Mucosa of stomach (tissue), 1 donor: ENCODE results near the gene TRPT1.
"Not testable (repeated sequence)": the region's sequence is repeated elsewhere in the genome, so short reads cannot be mapped to it uniquely, and the experiment has no call there.

ENCODE experiments used
- H3K27me3 ChIP-seq: one replicate; pipeline ENCODE4 v1.7.0; 2013; ENCODE audit warnings: mild to moderate bottlenecking, low read length; ENCODE audit not compliant: control insufficient read depth, insufficient read depth
- H3K36me3 ChIP-seq: one replicate; pipeline ENCODE4 v1.7.0; 2013; ENCODE audit warnings: low read length; ENCODE audit not compliant: control insufficient read depth, insufficient read depth
- H3K4me1 ChIP-seq: one replicate; pipeline ENCODE4 v1.7.0; 2013; ENCODE audit warnings: mild to moderate bottlenecking, low read length; ENCODE audit not compliant: control insufficient read depth, insufficient read depth
- H3K4me3 ChIP-seq: one replicate; pipeline ENCODE4 v1.7.0; 2013; ENCODE audit warnings: low read length
- H3K9ac ChIP-seq: one replicate; pipeline ENCODE4 v1.7.0; 2013; ENCODE audit warnings: mild to moderate bottlenecking, low read length, moderate library complexity
- H3K9me3 ChIP-seq: one replicate; pipeline ENCODE4 v1.7.0; 2013; ENCODE audit warnings: mild to moderate bottlenecking, low read length, moderate library complexity; ENCODE audit not compliant: control insufficient read depth
- donor health status: Pancreatic carcinoma.

The TRPT1 gene

GRCh38 chr11:64246871-64247728, 21.1 kb upstream of the TRPT1 start, which contains the start of gene PPP1R14B:
TSS of gene PPP1R14B (minus strand) at chr11:64246943. CDS start at chr11:64246673, 270 bp downstream.
- Histone ChIP-seq H3K4me3 (peak within 1 kb of the TSS; percentile 91), H3K36me3 (no peaks in the 10 kb centered on the region), H3K4me1 (peaks cover 39% of the 10 kb centered on the region), H3K27me3 (peaks cover 5% of the 10 kb centered on the region), H3K9ac (peak within 1 kb of the TSS; percentile 73), H3K9me3 (no peaks in the 10 kb centered on the region)

GRCh38 chr11:64246621-64246870, 20.6 kb upstream of the TRPT1 start:
- peaks cover 38% of the 10 kb centered on the region for H3K4me1 ChIP-seq

GRCh38 chr11:64245797-64246620, 20.0 kb upstream of the TRPT1 start:
- Histone ChIP-seq H3K4me1 (peaks cover 37% of the 10 kb centered on the region), H3K9me3 (no peaks in the 10 kb centered on the region), H3K4me3 (peak overlapping the region; percentile 82), H3K36me3 (no peaks in the 10 kb centered on the region), H3K27me3 (peaks cover 5% of the 10 kb centered on the region), H3K9ac (peak overlapping the region; percentile 73)

More at GRCh38 chr11:64246621-64246870, 20.6 kb upstream of the TRPT1 start:
- H3K36me3 ChIP-seq, H3K9me3 ChIP-seq, H3K9ac ChIP-seq, H3K4me3 ChIP-seq, H3K27me3 ChIP-seq: not testable (repeated sequence)

- Histone ChIP-seq H3K4me1 (peaks cover 34% of the 10 kb centered on the region), H3K9me3 (no peaks in the 10 kb centered on the region), H3K36me3 (no peaks in the 10 kb centered on the region), H3K9ac (peak overlapping the region; percentile 73), H3K27me3 (peaks cover under 1% of the 10 kb centered on the region), H3K4me3 (peak overlapping the region; percentile 82)
These were observed 19.4 kb upstream of the TRPT1 start for GRCh38 chr11:64245401-64245796.

- no peaks in the 10 kb centered on the region for H3K27me3 ChIP-seq
- H3K9ac ChIP-seq = peak overlapping the region; percentile 73
- H3K4me1 ChIP-seq = peaks cover 37% of the 10 kb centered on the region
These were observed 19.0 kb upstream of the TRPT1 start for GRCh38 chr11:64244966-64245365.

GRCh38 chr11:64244107-64244506, 18.1 kb upstream of the TRPT1 start:
- H3K4me1 ChIP-seq = peaks cover 46% of the 10 kb centered on the region
- H3K9ac ChIP-seq = peak overlapping the region; percentile 28
- H3K4me3 ChIP-seq = no peak overlapping the region

More at GRCh38 chr11:64244966-64245365, 19.0 kb upstream of the TRPT1 start:
- H3K36me3 ChIP-seq = no peaks in the 10 kb centered on the region
- no peak overlapping the region for H3K4me3 ChIP-seq
- H3K9me3 ChIP-seq = no peaks in the 10 kb centered on the region

GRCh38 chr11:64243236-64243854, 17.4 kb upstream of the TRPT1 start:
- no peaks in the 10 kb centered on the region for H3K36me3 ChIP-seq
- no peak overlapping the region for H3K9ac ChIP-seq
- peaks cover 54% of the 10 kb centered on the region for H3K4me1 ChIP-seq
- H3K9me3 ChIP-seq = no peaks in the 10 kb centered on the region
- H3K27me3 ChIP-seq = no peaks in the 10 kb centered on the region
- no peak overlapping the region for H3K4me3 ChIP-seq

More at GRCh38 chr11:64244107-64244506, 18.1 kb upstream of the TRPT1 start:
- H3K36me3 ChIP-seq = no peaks in the 10 kb centered on the region
- H3K9me3 ChIP-seq = no peaks in the 10 kb centered on the region
- no peaks in the 10 kb centered on the region for H3K27me3 ChIP-seq

GRCh38 chr11:64241491-64242374, 15.7 kb upstream of the TRPT1 start:
- H3K4me3 ChIP-seq = peak overlapping the region; percentile 63
- no peaks in the 10 kb centered on the region for H3K9me3 ChIP-seq
- H3K27me3 ChIP-seq = no peaks in the 10 kb centered on the region
- H3K36me3 ChIP-seq = no peaks in the 10 kb centered on the region
- peaks cover 63% of the 10 kb centered on the region for H3K4me1 ChIP-seq
- H3K9ac ChIP-seq = peak overlapping the region; percentile 82

- Histone ChIP-seq H3K9ac (peak overlapping the region; percentile 95), H3K9me3 (no peaks in the 10 kb centered on the region), H3K4me3 (peak overlapping the region; percentile 90), H3K27me3 (no peaks in the 10 kb centered on the region), H3K36me3 (no peaks in the 10 kb centered on the region), H3K4me1 (peaks cover 64% of the 10 kb centered on the region)
These were observed 15.2 kb upstream of the TRPT1 start for GRCh38 chr11:64241241-64241490.

- Histone ChIP-seq H3K4me3 (peak within 1 kb of the TSS; percentile 90), H3K9me3 (no peaks in the 10 kb centered on the region), H3K27me3 (no peaks in the 10 kb centered on the region), H3K36me3 (no peaks in the 10 kb centered on the region), H3K9ac (peak within 1 kb of the TSS; percentile 95), H3K4me1 (peaks cover 64% of the 10 kb centered on the region)
These were observed 14.7 kb upstream of the TRPT1 start, which contains the start of gene FKBP2 for GRCh38 chr11:64240435-64241240. TSS of gene FKBP2 (plus strand) at chr11:64241095. CDS start at chr11:64242388, 1,293 bp downstream.
